ENCODE data around the gene ELAVL1. TPM values are rescaled to one million over a fixed set of nuclear protein-coding genes. Genes with fewer than 3 reads are reported as not detected.

The ELAVL1 gene
- total and polyA plus RNA-seq, 2 of the 13 experiments (the other 11 are each of a cell fraction or from before 2014, with no cell fraction given), result 27.9 to 38.4 TPM

- ChIA-PET POLR2A (no interaction called here), CTCF (ENCODE audit: low intra/inter-chr PET ratio, low total read pairs) (no interaction called here)
- Histone ChIP-seq H3K9ac (ENCODE audit: insufficient read depth, low read depth, low read length) (no peak overlapping the region), H4K20me1 (ENCODE audit: insufficient read depth, low read length) (no peaks in the 10 kb centered on the region), H2AFZ (ENCODE audit: low read length) (no peak overlapping the region), H3K4me1 (ENCODE audit: insufficient read depth, low read length) (0 out of 2 replicates have a peak, but pooled peaks cover 11% of the 10 kb centered on the region), H3K4me2 (ENCODE audit: low read depth, low read length) (no peak overlapping the region), H3K36me3 (replicated peaks in 1 of 2; ENCODE audit: control insufficient read depth in 1 of 2, insufficient read depth in 2 of 2, low read length in 2 of 2) (no peaks in the 10 kb centered on the region), H3K9me3 (ENCODE audit: low read length) (no peaks in the 10 kb centered on the region), H3K27me3 (ENCODE audit: control insufficient read depth in 1 of 2, insufficient read depth in 2 of 2, low read length in 2 of 2) (no peaks in the 10 kb centered on the region; a peak in 1 of 5 replicates), H3K4me3 (replicated peaks in 1 of 3; ENCODE audit: insufficient read depth in 1 of 3, low read depth in 2 of 3, low read length in 3 of 3) (no peak overlapping the region), H3K27ac (ENCODE audit: extremely low read length, insufficient read depth, low read length) (no peak overlapping the region), H3K79me2 (ENCODE audit: insufficient read depth, low read length) (no peaks in the 10 kb centered on the region)
- intact Hi-C loops (cut with micrococcal nuclease; ENCODE audit: unreplicated experiment), result no loop called here
- DNase-seq (ENCODE audit: low spot score) (no peak), FAIRE-seq (no peak), ATAC-seq (no peak)
- TF ChIP-seq HNRNPK (IDR thresholded peaks at IDR 0.05; ENCODE audit: low read depth, low read length, poor library complexity, severe bottlenecking) (peak; percentile 49), PCBP2 (optimal IDR thresholded peaks at IDR 0.05; ENCODE audit: low read depth, low read length, poor library complexity, severe bottlenecking) (peak; percentile 70), MEIS1 (CRISPR knock-in tag; IDR thresholded peaks at IDR 0.05; ENCODE audit: borderline replicate concordance) (no peak)
- 34% methylated on average over 3 of the region's 3 CpGs for WGBS (ENCODE audit: low lambda C conversion rate)
- in situ Hi-C loops (cut with HindIII; ENCODE audit: extremely low pct_ligation_motif_present, low pct_unique_long_range_greater_than_20kb), result no loop called here
- no TSS peak for BruUV-seq (replicated peaks)
These were observed 41.2 kb upstream of the ELAVL1 start for GRCh38 chr19:8046569-8047165.

GRCh38 chr19:8045872-8046568 lies 40.6 kb upstream of the ELAVL1 start:
- Histone ChIP-seq H3K36me3 (replicated peaks in 1 of 2; ENCODE audit: control insufficient read depth in 1 of 2, insufficient read depth in 2 of 2, low read length in 2 of 2) (no peaks in the 10 kb centered on the region), H3K9me3 (ENCODE audit: low read length) (no peaks in the 10 kb centered on the region), H3K27ac (ENCODE audit: extremely low read length, insufficient read depth, low read length) (no peak overlapping the region), H2AFZ (ENCODE audit: low read length) (no peak overlapping the region), H3K4me3 (replicated peaks in 1 of 3; ENCODE audit: insufficient read depth in 1 of 3, low read depth in 2 of 3, low read length in 3 of 3) (no peak overlapping the region), H3K4me1 (ENCODE audit: insufficient read depth, low read length) (0 out of 2 replicates have a peak, but pooled peaks cover 17% of the 10 kb centered on the region), H3K4me2 (ENCODE audit: low read depth, low read length) (no peak overlapping the region), H4K20me1 (ENCODE audit: insufficient read depth, low read length) (no peaks in the 10 kb centered on the region), H3K27me3 (ENCODE audit: control insufficient read depth in 1 of 2, insufficient read depth in 2 of 2, low read length in 2 of 2) (no peaks in the 10 kb centered on the region; a peak in 1 of 5 replicates), H3K9ac (ENCODE audit: insufficient read depth, low read depth, low read length) (no peak overlapping the region), H3K79me2 (ENCODE audit: insufficient read depth, low read length) (no peaks in the 10 kb centered on the region)
- WGBS (ENCODE audit: low lambda C conversion rate), result 6% methylated on average over 6 of the region's 10 CpGs
- CTCF ChIA-PET (ENCODE audit: low intra/inter-chr PET ratio, low total read pairs), result no interaction called here
- BruUV-seq (replicated peaks), result no TSS peak
- DNase-seq (ENCODE audit: low spot score) (no peak), FAIRE-seq (no peak), ATAC-seq (peak; percentile 43)
- in situ Hi-C loops (cut with HindIII; ENCODE audit: extremely low pct_ligation_motif_present, low pct_unique_long_range_greater_than_20kb), result no loop called here
- intact Hi-C loops (cut with micrococcal nuclease; ENCODE audit: unreplicated experiment), result no loop called here
- POLR2A ChIA-PET, result interaction anchor here (0.6 kb wide), 1 partner anchor 9 kb away, joined by 3 read pairs; no protein-coding TSS in a partner anchor
- no peak for TF ChIP-seq SP5 (CRISPR knock-in tag; IDR thresholded peaks at IDR 0.05; ENCODE audit: borderline replicate concordance, low read depth)
- TF ChIP-seq ZBTB7A (CRISPR knock-in tag; IDR thresholded peaks at IDR 0.05), result no peak
- no peak for TF ChIP-seq ZNF782 (CRISPR knock-in tag; IDR thresholded peaks at IDR 0.05; ENCODE audit: borderline replicate concordance)
- no peak for TF ChIP-seq FOXC1 (CRISPR knock-in tag; IDR thresholded peaks at IDR 0.05; ENCODE audit: borderline replicate concordance)
- no peak for TF ChIP-seq BCL3 (CRISPR knock-in tag; IDR thresholded peaks at IDR 0.05)
- no peak for TF ChIP-seq MNT (IDR thresholded peaks at IDR 0.05)
- peak; percentile 77 for TF ChIP-seq SKI (IDR thresholded peaks at IDR 0.05; ENCODE audit: partially characterized antibody)
- TF ChIP-seq U2AF2 (IDR thresholded peaks at IDR 0.05; ENCODE audit: low read depth, low read length), result no peak
- no peak for TF ChIP-seq NPAS2 (CRISPR knock-in tag; IDR thresholded peaks at IDR 0.05; ENCODE audit: borderline replicate concordance)
